Stomach (tissue), 9 donors: Measurements from ENCODE around the gene VIT. TPM values are rescaled to one million over a fixed set of nuclear protein-coding genes. Genes with fewer than 3 reads are reported as not detected.

Source experiments
- DNase-seq, 2 donors: peaks; one replicate each; pipeline versions ENCODE4 v3.0.0 to v3.0.0-alpha.2; 2013 to 2019
- H3K27ac ChIP-seq, 5 donors: fragments of 200-600 bp in 4 of 5; sonication (generic) in 4 of 5; one replicate each; pipeline ENCODE4 v1.5.1; 2013 to 2019; ENCODE audit warnings: mild to moderate bottlenecking in 1 of 5, moderate library complexity in 1 of 5
- H3K27me3 ChIP-seq, 3 donors: fragments of 200-600 bp; sonication (generic); one replicate each; pipeline ENCODE4 v1.5.1; 2017 to 2019; ENCODE audit warnings: mixed run types in 1 of 3
- H3K36me3 ChIP-seq, 4 donors: fragments of 200-600 bp; sonication (generic); 1 replicate in 3 of 4; 2 replicates in 1 of 4; pipeline ENCODE4 v1.5.1; 2016 to 2019
- H3K4me1 ChIP-seq, 4 donors: fragments of 200-600 bp; sonication (generic); one replicate each; pipeline ENCODE4 v1.5.1; 2016 to 2019
- H3K4me3 ChIP-seq, 4 donors: fragments of 200-600 bp; sonication (generic) in 3 of 4; one replicate each; pipeline ENCODE4 v1.5.1; 2016 to 2019; ENCODE audit warnings: mild to moderate bottlenecking in 1 of 4
- H3K9me3 ChIP-seq, 4 donors: fragments of 200-600 bp; sonication (generic); one replicate each; pipeline ENCODE4 v1.5.1; 2016 to 2019
- CTCF ChIP-seq, 7 experiments: fragments of 450-650 bp in 4 of 7; fragments of 200-600 bp in 3 of 7; sonication (generic) in 3 of 7; IDR thresholded peaks; one replicate each; pipeline ENCODE4 v1.5.1; 2016 to 2019; ENCODE audit warnings: antibody characterized with exemption in 7 of 7, control low read depth in 2 of 7, mild to moderate bottlenecking in 1 of 7
- EP300 ChIP-seq: sonication (generic); formaldehyde crosslinking; IDR thresholded peaks from one replicate; pipeline ENCODE4 v1.6.1; 2017; ENCODE audit warnings: antibody characterized with exemption
- POLR2A ChIP-seq, 4 donors: fragments of 450-650 bp; IDR thresholded peaks; one replicate each; pipeline ENCODE4 v1.6.1; 2016; ENCODE audit warnings: antibody characterized with exemption in 4 of 4, control low read depth in 2 of 4, mild to moderate bottlenecking in 1 of 4, moderate library complexity in 1 of 4
- POLR2AphosphoS5 ChIP-seq, 3 donors: sonication (generic); formaldehyde crosslinking; IDR thresholded peaks; one replicate each; pipeline ENCODE4 v1.6.1; 2016; ENCODE audit warnings: antibody characterized with exemption in 3 of 3
- WGBS, 5 donors: extraction: QIAGEN DNeasy Blood & Tissue Kit in 3 of 5; methylation state at CpG; one replicate each; pipeline versions ENCODE4 v1.1.5 to v1.1.7; 2013 to 2018; 5-methylcytosine and 5-hydroxymethylcytosine counted together
- intact Hi-C: fragments of 100-400 bp; cut with DNase I; formaldehyde crosslinking; loops from one replicate; pipeline ENCODE4 v1.15.1; 2023; ENCODE audit warnings: low total_unique reads
- polyA plus RNA-seq, 3 donors: library from polyadenylated mRNA; stranded (reverse); fragments of 200-250 nt; gene quantifications; one replicate each; pipeline ENCODE4 v1.2.3, GENCODE V29; 2013
- total RNA-seq, 5 donors: library from RNA; depleted of rRNA; stranded (reverse); fragments of >200 nt; gene quantifications; one replicate each; pipeline versions ENCODE4 v1.1.0 to v1.2.3, GENCODE V29; 2014 to 2016
- donor health status: healthy with polysubstance abuse.
- donor health status: Bipolar disorder and iron deficiency.
- donor health status: healthy.

Gene VIT
- total and polyA plus RNA-seq, 8 donors, result 0.12 to 9.1 (median 2.0) TPM; not detected in 2

- Histone ChIP-seq H3K4me1 (no peaks in the 10 kb centered on the region), H3K27me3 (no peaks in the 10 kb centered on the region), H3K4me3 (no peak overlapping the region), H3K36me3 (no peaks in the 10 kb centered on the region), H3K27ac (no peak overlapping the region), H3K9me3 (no peaks in the 10 kb centered on the region)
- intact Hi-C loops, result no loop called here
- no peak for TF ChIP-seq CTCF (IDR thresholded peaks at IDR 0.05)
- TF ChIP-seq POLR2A (IDR thresholded peaks at IDR 0.05), result no peak
- TF ChIP-seq POLR2AphosphoS5 (IDR thresholded peaks at IDR 0.05), result no peak
- WGBS, 5 donors, result 32 to 56% (median 35%) methylated on average over 5 of the region's 5 CpGs
- no peak for DNase-seq
These were observed 4.9 kb downstream of the VIT start for GRCh38 chr2:36701391-36701795.

GRCh38 chr2:36701918-36702317 is 5.4 kb downstream of the VIT start:
- no peaks in the 10 kb centered on the region for H3K36me3 ChIP-seq
- H3K27ac ChIP-seq, result no peak overlapping the region
- TF ChIP-seq POLR2AphosphoS5 (IDR thresholded peaks at IDR 0.05) (no peak), CTCF (IDR thresholded peaks at IDR 0.05) (no peak), EP300 (no peak), POLR2A (IDR thresholded peaks at IDR 0.05) (no peak)
- H3K9me3 ChIP-seq, result no peaks in the 10 kb centered on the region
- H3K4me3 ChIP-seq, result no peak overlapping the region
- DNase-seq, result no peak
- no peaks in the 10 kb centered on the region for H3K27me3 ChIP-seq
- intact Hi-C loops, result no loop called here
- WGBS, 5 donors, result 46 to 54% (median 50%) methylated on average over 2 of the region's 2 CpGs
- H3K4me1 ChIP-seq, result no peaks in the 10 kb centered on the region

- Histone ChIP-seq H3K9me3 (no peaks in the 10 kb centered on the region), H3K4me1 (no peaks in the 10 kb centered on the region), H3K27ac (no peak overlapping the region), H3K36me3 (no peaks in the 10 kb centered on the region), H3K27me3 (no peaks in the 10 kb centered on the region), H3K4me3 (no peak overlapping the region)
- 67 to 89% (median 86%) methylated on average over 3 of the region's 3 CpGs for WGBS, 5 donors
- TF ChIP-seq POLR2A (IDR thresholded peaks at IDR 0.05) (no peak), EP300 (no peak), POLR2AphosphoS5 (IDR thresholded peaks at IDR 0.05) (no peak), CTCF (IDR thresholded peaks at IDR 0.05) (no peak)
- no peak for DNase-seq
- intact Hi-C loops, result no loop called here
These were observed 6.3 kb downstream of the VIT start for GRCh38 chr2:36702781-36703180.

GRCh38 chr2:36704475-36705150 is 8.1 kb downstream of the VIT start:
- Histone ChIP-seq H3K27me3 (no peaks in the 10 kb centered on the region), H3K4me3 (no peak overlapping the region), H3K9me3 (no peaks in the 10 kb centered on the region), H3K4me1 (no peaks in the 10 kb centered on the region), H3K36me3 (no peaks in the 10 kb centered on the region), H3K27ac (no peak overlapping the region)
- 74 to 90% (median 83%) methylated on average over 6 of the region's 6 CpGs for WGBS, 5 donors
- DNase-seq, result no peak
- TF ChIP-seq EP300, result no peak
- TF ChIP-seq POLR2A (IDR thresholded peaks at IDR 0.05), result no peak
- no peak for TF ChIP-seq CTCF (IDR thresholded peaks at IDR 0.05)
- TF ChIP-seq POLR2AphosphoS5 (IDR thresholded peaks at IDR 0.05), result no peak
- intact Hi-C loops, result no loop called here
